ENCODE measurements around the gene PPP1R15A.
"Not testable (repeated sequence)": the region's sequence is repeated elsewhere in the genome, so short reads cannot be mapped to it uniquely, and the experiment has no call there.

Gene PPP1R15A

DNA sequence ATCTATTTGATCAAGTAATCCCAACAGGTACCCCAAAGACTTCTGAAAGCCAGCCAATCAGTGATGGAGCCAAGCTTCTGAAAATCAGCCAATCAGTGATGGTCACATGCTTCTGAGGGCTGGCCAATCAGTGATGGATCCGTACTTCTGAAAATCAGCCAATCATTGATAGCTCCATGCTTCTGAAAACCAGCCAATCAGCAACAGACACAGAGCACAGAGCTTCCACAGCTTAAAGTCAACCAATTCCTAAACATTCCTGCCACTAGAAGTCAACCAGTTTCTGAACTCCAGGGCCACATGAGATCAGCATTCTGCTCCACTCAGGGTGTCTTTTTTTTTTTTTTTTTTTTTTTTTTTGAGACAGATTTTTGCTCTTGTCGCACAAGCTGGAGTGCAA, 27.7 kb upstream of the PPP1R15A start:
- Histone ChIP-seq H3K79me2 (no peaks in the 10 kb centered on the region), H3K9me3 (ENCODE audit: control insufficient read depth, low read length) (no peaks in the 10 kb centered on the region), H2AFZ (no peak overlapping the region), H3K4me2 (ENCODE audit: low read length) (no peak overlapping the region), H3K4me1 (no peaks in the 10 kb centered on the region), H3K36me3 (ENCODE audit: control insufficient read depth, insufficient read depth, low read length) (no peaks in the 10 kb centered on the region), H3K27ac (no peak overlapping the region), H3K9ac (no peak overlapping the region), H3K27me3 (ENCODE audit: control insufficient read depth, insufficient read depth, low read length) (no peaks in the 10 kb centered on the region), H3K4me3 (ENCODE audit: low read depth, low read length) (no peak overlapping the region)
- TF ChIP-seq, protein P1, sequence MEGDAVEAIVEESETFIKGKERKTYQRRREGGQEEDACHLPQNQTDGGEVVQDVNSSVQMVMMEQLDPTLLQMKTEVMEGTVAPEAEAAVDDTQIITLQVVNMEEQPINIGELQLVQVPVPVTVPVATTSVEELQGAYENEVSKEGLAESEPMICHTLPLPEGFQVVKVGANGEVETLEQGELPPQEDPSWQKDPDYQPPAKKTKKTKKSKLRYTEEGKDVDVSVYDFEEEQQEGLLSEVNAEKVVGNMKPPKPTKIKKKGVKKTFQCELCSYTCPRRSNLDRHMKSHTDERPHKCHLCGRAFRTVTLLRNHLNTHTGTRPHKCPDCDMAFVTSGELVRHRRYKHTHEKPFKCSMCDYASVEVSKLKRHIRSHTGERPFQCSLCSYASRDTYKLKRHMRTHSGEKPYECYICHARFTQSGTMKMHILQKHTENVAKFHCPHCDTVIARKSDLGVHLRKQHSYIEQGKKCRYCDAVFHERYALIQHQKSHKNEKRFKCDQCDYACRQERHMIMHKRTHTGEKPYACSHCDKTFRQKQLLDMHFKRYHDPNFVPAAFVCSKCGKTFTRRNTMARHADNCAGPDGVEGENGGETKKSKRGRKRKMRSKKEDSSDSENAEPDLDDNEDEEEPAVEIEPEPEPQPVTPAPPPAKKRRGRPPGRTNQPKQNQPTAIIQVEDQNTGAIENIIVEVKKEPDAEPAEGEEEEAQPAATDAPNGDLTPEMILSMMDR (IDR thresholded peaks at IDR 0.05) = no peak

DNA sequence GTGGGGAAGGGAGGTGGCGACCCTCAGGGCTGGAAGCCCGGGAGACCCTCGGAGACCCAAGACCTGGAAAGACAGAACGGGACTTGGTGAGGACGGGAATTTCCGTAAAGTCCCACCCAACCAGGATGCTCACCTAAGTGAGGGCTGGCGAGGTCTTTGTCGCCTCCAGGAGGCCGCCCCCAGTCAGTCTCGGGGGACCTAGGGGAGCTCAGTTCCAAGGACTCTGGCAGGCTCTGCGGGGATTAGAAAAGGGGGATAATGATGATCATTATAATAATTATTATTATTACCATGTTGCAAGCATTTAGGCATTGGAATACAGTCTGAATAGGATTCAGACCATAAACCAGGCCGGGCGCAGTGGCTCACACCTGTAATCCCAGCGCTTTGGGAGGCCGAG, 26.8 kb upstream of the PPP1R15A start:
- TF ChIP-seq, protein P1 (IDR thresholded peaks at IDR 0.05) = no peak
- Histone ChIP-seq H3K4me1 (no peaks in the 10 kb centered on the region), H3K27me3 (ENCODE audit: control insufficient read depth, insufficient read depth, low read length) (no peaks in the 10 kb centered on the region), H3K4me2 (ENCODE audit: low read length) (no peak overlapping the region), H3K4me3 (ENCODE audit: low read depth, low read length) (no peak overlapping the region), H3K27ac (no peak overlapping the region), H3K36me3 (ENCODE audit: control insufficient read depth, insufficient read depth, low read length) (no peaks in the 10 kb centered on the region), H2AFZ (no peak overlapping the region), H3K9ac (no peak overlapping the region), H3K79me2 (no peaks in the 10 kb centered on the region), H3K9me3 (ENCODE audit: control insufficient read depth, low read length) (no peaks in the 10 kb centered on the region)

DNA sequence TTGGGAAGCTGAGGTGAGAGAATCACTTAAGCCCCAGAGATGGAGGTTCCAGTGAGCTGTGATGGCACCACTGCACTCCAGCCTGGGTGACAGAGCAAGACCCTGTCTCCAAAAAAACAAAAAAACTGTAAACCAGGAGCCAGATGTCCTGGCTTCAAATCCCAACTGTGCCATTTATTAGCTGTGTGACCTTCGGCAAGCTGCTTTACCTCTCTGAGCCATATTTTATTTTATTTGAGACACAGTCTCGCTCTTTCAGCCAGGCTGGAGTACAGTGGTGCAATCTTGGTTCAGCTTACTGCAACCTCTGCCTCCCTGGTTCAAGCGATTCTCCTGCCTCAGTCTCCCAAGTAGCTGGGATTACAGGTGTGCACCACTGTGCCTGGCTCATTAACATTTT, 25.6 kb upstream of the PPP1R15A start:
- not testable (repeated sequence) for H3K27me3 ChIP-seq (ENCODE audit: control insufficient read depth, insufficient read depth, low read length); H3K4me3 ChIP-seq (ENCODE audit: low read depth, low read length); H3K4me2 ChIP-seq (ENCODE audit: low read length); H3K9me3 ChIP-seq (ENCODE audit: control insufficient read depth, low read length); H3K4me1 ChIP-seq; H2AFZ ChIP-seq; H3K9ac ChIP-seq; H3K79me2 ChIP-seq; H3K36me3 ChIP-seq (ENCODE audit: control insufficient read depth, insufficient read depth, low read length); H3K27ac ChIP-seq

DNA sequence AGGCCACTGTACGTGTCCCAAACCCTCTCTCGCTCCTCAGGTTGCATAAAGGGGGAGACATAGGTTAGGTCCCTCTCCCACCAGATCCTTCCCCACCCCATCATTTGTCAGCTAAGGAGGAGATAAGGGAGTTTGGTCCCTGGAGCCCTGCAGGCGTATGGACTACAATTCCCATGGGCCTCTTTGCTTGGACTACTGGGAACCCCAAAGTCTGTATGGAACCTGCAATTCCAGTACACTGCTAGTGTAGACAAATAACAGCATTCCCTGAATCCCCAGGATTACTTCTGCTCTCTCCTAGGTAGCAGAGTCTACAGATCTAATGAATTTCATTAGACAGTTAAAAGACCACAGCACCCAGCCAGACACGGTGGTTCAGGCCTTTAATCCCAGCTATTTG, 19.9 kb upstream of the PPP1R15A start:
- TF ChIP-seq, protein P1 (IDR thresholded peaks at IDR 0.05) = no peak
- Histone ChIP-seq H3K36me3 (ENCODE audit: control insufficient read depth, insufficient read depth, low read length) (no peaks in the 10 kb centered on the region), H3K4me3 (ENCODE audit: low read depth, low read length) (no peak overlapping the region), H2AFZ (no peak overlapping the region), H3K27me3 (ENCODE audit: control insufficient read depth, insufficient read depth, low read length) (no peaks in the 10 kb centered on the region), H3K9ac (no peak overlapping the region), H3K79me2 (no peaks in the 10 kb centered on the region), H3K4me2 (ENCODE audit: low read length) (no peak overlapping the region), H3K4me1 (no peaks in the 10 kb centered on the region), H3K9me3 (ENCODE audit: control insufficient read depth, low read length) (no peaks in the 10 kb centered on the region), H3K27ac (no peak overlapping the region)

DNA sequence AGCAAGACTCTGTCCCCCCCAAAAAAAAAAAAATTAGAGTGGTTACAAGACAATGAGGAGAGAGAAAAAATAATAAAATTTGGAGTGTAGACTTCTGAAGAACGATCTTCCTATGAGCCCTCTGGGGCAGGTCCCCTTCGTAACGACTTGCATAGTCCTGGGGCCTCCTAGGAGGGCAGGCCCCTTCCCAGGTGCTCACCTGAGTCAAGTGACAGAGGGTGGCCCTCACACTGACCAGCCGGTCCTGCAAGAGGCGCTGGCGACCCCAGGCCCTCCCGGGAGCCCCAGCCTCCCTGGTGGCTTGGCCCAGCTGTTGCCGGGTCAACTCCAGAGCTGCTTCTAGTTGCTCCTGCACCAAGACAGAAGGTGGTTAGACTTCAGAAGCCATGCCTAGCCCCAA, 18.7 kb upstream of the PPP1R15A start:
- H3K4me2 ChIP-seq (ENCODE audit: low read length) = no peak overlapping the region
- no peak overlapping the region for H3K9ac ChIP-seq
- no peak overlapping the region for H3K27ac ChIP-seq
- TF ChIP-seq, protein P1 (IDR thresholded peaks at IDR 0.05) = no peak
- no peaks in the 10 kb centered on the region for H3K27me3 ChIP-seq (ENCODE audit: control insufficient read depth, insufficient read depth, low read length)
- no peak overlapping the region for H3K4me3 ChIP-seq (ENCODE audit: low read depth, low read length)
- no peak overlapping the region for H2AFZ ChIP-seq
- H3K79me2 ChIP-seq = no peaks in the 10 kb centered on the region
- H3K9me3 ChIP-seq (ENCODE audit: control insufficient read depth, low read length) = no peaks in the 10 kb centered on the region
- H3K36me3 ChIP-seq (ENCODE audit: control insufficient read depth, insufficient read depth, low read length) = no peaks in the 10 kb centered on the region
- H3K4me1 ChIP-seq = no peaks in the 10 kb centered on the region
